HG02610 (cell line): ENCODE measurements around the gene UNKL.

Experiments used
- ATAC-seq: cut with Tn5 transposase; IDR thresholded peaks from one replicate; pipeline ENCODE4 v1.9.1; 2021; ENCODE audit warnings: mild to moderate bottlenecking, moderate library complexity; ENCODE audit not compliant: unreplicated experiment

UNKL gene

GRCh38 chr16:1342526-1343427 is 71.7 kb downstream of the UNKL start:
- ATAC-seq: peak; percentile 80

- no peak for ATAC-seq
Observed at GRCh38 chr16:1341495-1342420, 72.7 kb downstream of the UNKL start.

- no peak for ATAC-seq
Observed at GRCh38 chr16:1340730-1341494, 73.6 kb downstream of the UNKL start.

- no peak for ATAC-seq
Observed at GRCh38 chr16:1338855-1339675, 75.4 kb downstream of the UNKL start.

- no peak for ATAC-seq
Observed at GRCh38 chr16:1338119-1338730, 76.3 kb downstream of the UNKL start.

- no peak for ATAC-seq
Observed at GRCh38 chr16:1337486-1337885, 77.0 kb downstream of the UNKL start.

- ATAC-seq: no peak
Observed at GRCh38 chr16:1336619-1337018, 77.9 kb downstream of the UNKL start.

- no peak for ATAC-seq
Observed at GRCh38 chr16:1335996-1336395, 78.5 kb downstream of the UNKL start.

- no peak for ATAC-seq
Observed at GRCh38 chr16:1335211-1335971, 79.1 kb downstream of the UNKL start.

- ATAC-seq: no peak
Observed at GRCh38 chr16:1334739-1335138, 79.8 kb downstream of the UNKL start.

- no peak for ATAC-seq
Observed at GRCh38 chr16:1333854-1334700, 80.4 kb downstream of the UNKL start.

- ATAC-seq: no peak
Observed at GRCh38 chr16:1333149-1333812, 81.2 kb downstream of the UNKL start, which contains the start of gene BAIAP3. TSS of gene BAIAP3 (plus strand) at chr16:1333645. CDS start at chr16:1338550, 4,905 bp downstream.

- ATAC-seq: no peak
Observed at GRCh38 chr16:1332618-1333148, 81.8 kb downstream of the UNKL start.

GRCh38 chr16:1331712-1332617 is 82.5 kb downstream of the UNKL start:
- ATAC-seq: peak; percentile 36

- ATAC-seq: no peak
Observed at GRCh38 chr16:1330931-1331711, 83.4 kb downstream of the UNKL start.
